BJ (cell line): ENCODE measurements around the gene PLCH2. TPM values are rescaled to one million over a fixed set of nuclear protein-coding genes. Genes with fewer than 3 reads are reported as not detected.
A peak's percentile ranks its signal among the peaks of the same experiment; 100 is the strongest.

Experiments
- CTCF ChIA-PET: fragments of 350-600 bp; formaldehyde crosslinking; extraction: SDS; loops from one replicate; lab custom pipeline; 2021; ENCODE audit warnings: antibody characterized with exemption, inconsistent platforms; lab: Yijun Ruan, JAX
- POLR2A ChIA-PET: fragments of 300-600 bp; sonication (Branson Sonifier 250); formaldehyde crosslinking; extraction: SDS; loops from one replicate; lab custom pipeline; 2021; ENCODE audit warnings: antibody characterized with exemption; lab: Charles Lee
- DNase-seq: peaks from one replicate; pipeline ENCODE4 v3.0.0-alpha.2; 2011; ENCODE audit warnings: low read depth
- H3K27me3 ChIP-seq: 2 replicates; pipeline ENCODE4 v1.6.0; 2011; ENCODE audit warnings: low read length; ENCODE audit not compliant: control insufficient read depth, insufficient read depth
- H3K36me3 ChIP-seq: 2 replicates; pipeline ENCODE4 v1.5.1; 2011; ENCODE audit warnings: low read length; ENCODE audit not compliant: control insufficient read depth, insufficient read depth
- H3K4me3 ChIP-seq: 2 replicates; pipeline ENCODE4 v1.5.1; 2011; ENCODE audit warnings: low read depth, mild to moderate bottlenecking, control low read depth, low read length
- polyA plus RNA-seq: library from polyadenylated mRNA; depleted of rRNA; stranded (reverse); fragments of >200 nt; gene quantifications from 2 replicates; pipeline ENCODE4 v1.2.3, GENCODE V29; 2011
- TF ChIP-seq, protein P1 (sequence below): IDR thresholded peaks from 2 replicates; pipeline ENCODE4 v1.5.1; 2011; ENCODE audit warnings: low read depth, mild to moderate bottlenecking, control low read depth, inconsistent platforms, low read length, moderate library complexity; ENCODE audit not compliant: insufficient read depth

The PLCH2 gene
- polyA plus RNA-seq, 1 experiment: 0.06 TPM

DNA sequence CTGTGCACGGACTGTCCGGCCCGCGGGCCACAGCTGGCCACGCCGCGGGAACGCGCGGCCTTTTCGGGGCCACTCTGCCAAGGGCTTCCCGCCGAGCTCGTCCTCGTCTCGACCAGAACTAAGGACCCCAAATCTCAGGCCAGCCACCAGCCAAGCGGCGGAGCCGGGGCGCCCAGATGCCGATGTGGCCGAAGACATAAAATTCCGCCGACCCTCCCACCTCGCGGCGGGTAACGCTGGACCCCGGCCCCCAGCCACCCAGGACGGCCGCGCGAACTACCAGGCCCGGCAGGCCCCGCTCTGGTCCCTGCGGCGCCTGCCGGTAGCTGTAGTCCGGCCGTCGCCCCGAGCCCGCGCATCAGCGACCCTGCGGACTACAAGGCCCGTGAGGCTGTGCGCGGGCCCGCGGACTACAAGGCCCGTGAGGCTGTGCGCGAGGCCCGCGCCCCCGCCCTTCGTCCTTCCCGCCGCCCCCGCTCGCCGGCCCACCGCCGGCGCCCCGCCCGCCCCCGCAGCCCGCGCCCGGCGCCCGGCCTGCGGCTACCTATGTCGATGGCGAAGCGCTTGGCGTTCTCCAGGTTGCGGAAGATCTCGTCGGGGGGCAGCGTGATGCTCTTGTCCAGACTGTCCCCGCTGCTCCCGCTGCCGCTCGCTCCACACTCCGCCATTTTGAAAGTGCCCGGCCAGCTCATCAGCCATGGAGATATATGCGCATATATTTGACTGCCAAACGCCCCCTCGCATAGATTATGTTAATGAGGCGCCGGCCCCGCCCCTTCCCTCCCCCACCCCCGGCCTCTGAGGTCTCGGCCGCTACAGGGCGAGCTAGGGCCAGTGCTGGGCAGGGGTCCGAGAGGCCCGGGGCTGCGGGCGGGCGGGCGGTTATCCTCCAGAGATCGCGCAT lies 50.1 kb downstream of the PLCH2 start, which contains the start of gene PANK4:
TSS of gene PANK4 (minus strand) at position 677 of the 904 bp plus-strand sequence. CDS start at position 668, 9 bp downstream.
- peak within 1 kb of the TSS; percentile 96 for H3K4me3 ChIP-seq
- H3K36me3 ChIP-seq: peaks cover 2% of the 10 kb centered on the region
- DNase-seq: no peak
- POLR2A ChIA-PET: interaction anchor here (0.6 to 0.9 kb wide), 3 partner anchors 15 to 60 kb away, joined by 4 to 6 read pairs (median 5); no protein-coding TSS in a partner anchor
- TF ChIP-seq, protein P1, sequence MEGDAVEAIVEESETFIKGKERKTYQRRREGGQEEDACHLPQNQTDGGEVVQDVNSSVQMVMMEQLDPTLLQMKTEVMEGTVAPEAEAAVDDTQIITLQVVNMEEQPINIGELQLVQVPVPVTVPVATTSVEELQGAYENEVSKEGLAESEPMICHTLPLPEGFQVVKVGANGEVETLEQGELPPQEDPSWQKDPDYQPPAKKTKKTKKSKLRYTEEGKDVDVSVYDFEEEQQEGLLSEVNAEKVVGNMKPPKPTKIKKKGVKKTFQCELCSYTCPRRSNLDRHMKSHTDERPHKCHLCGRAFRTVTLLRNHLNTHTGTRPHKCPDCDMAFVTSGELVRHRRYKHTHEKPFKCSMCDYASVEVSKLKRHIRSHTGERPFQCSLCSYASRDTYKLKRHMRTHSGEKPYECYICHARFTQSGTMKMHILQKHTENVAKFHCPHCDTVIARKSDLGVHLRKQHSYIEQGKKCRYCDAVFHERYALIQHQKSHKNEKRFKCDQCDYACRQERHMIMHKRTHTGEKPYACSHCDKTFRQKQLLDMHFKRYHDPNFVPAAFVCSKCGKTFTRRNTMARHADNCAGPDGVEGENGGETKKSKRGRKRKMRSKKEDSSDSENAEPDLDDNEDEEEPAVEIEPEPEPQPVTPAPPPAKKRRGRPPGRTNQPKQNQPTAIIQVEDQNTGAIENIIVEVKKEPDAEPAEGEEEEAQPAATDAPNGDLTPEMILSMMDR: peak; percentile 11; the same call in 1 of the 2 replicates
- CTCF ChIA-PET: interaction anchor here (1.1 to 1.8 kb wide), 3 partner anchors 21 to 331 kb away, joined by 3 to 6 read pairs (median 5); partner anchors contain the start of gene FAAP20
- H3K27me3 ChIP-seq: 0 out of 2 replicates have a peak, but pooled peaks cover 1% of the 10 kb centered on the region

DNA sequence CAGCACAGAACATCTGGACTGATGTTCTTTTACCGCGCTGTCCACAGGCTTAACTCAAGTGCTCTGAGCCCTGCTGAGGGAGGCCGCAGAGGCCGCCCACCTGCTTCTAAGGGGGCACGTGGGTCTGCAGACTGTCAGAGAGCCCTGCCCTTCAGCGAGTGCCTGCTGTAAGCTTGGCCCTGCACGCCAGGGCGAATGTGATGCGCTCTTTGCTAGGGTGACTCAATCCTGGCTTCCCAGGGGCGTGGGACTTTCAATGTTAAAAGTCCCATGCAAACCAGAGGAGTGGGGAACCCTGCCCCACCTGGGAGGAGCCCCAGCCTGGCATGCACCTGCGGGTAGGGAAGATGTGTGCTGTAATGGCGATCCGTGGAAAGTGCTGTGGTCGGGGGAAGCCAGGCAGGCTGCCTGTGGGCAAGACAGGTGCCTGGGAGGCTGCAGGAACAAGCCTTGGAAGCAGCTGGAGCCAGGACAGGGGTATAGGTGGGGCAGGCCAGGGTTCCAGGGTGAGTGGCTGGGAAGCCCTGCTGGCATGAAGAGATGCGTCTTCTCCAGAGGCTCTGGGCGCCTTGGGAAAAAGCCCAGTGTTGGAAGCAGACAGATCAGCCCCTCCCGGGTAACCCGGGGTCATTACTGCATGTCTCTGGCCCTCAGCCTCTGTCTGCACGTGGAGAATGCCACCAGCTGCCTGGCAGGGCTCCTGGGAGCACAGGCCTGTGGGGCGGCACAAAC lies 50.9 kb downstream of the PLCH2 start:
- no peak for DNase-seq
- TF ChIP-seq, protein P1: no peak
- CTCF ChIA-PET: interaction anchor here (1.1 to 1.8 kb wide), 2 partner anchors 20 to 30 kb away, joined by 3 to 6 read pairs; no protein-coding TSS in a partner anchor
- Histone ChIP-seq H3K27me3 (0 out of 2 replicates have a peak, but pooled peaks cover 3% of the 10 kb centered on the region), H3K4me3 (peak overlapping the region; percentile 96; the same call in 1 of the 2 replicates), H3K36me3 (no peaks in the 10 kb centered on the region)
- POLR2A ChIA-PET: interaction anchor here (0.9 kb wide), 1 partner anchor 19 kb away, joined by 6 read pairs; no protein-coding TSS in a partner anchor

DNA sequence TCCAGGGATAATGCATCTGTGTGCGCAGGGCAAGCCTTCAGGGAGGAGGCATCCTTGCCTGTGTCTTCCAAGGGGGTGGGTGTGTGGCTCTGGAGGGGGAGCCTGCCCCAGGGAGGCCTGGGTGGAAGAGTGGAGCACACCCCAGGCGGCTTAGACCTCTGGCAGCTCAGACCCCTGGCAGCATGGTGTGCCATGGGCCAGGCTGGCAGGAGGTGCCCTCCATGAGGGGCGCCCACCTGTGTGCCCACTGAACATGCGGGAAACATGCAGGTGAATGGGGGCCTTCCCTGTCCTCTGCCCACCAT lies 51.4 kb downstream of the PLCH2 start:
- ChIA-PET POLR2A (no interaction called here), CTCF (no interaction called here)
- DNase-seq: no peak
- TF ChIP-seq, protein P1: no peak
- Histone ChIP-seq H3K27me3 (0 out of 2 replicates have a peak, but pooled peaks cover 3% of the 10 kb centered on the region), H3K36me3 (no peaks in the 10 kb centered on the region), H3K4me3 (no peak overlapping the region)

DNA sequence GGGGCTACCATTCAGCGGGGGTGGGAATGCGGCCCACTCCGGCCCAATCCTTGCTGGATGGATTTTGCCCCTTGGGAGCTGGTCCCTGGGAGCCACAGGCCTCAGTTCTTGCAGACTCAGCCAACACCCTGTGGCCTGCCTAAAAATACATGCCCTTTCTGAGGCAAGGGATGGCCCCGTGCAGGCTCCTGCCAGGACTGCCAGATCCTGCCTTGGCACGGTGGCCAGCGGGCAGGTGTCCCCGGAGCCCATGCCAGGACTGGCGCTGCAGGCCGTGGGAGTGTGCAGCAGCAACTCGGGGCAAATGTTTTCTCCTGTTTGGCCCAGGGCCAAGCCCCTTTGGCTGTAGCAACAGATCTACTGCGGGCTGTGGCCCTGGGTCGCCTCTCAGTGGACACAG lies 51.9 kb downstream of the PLCH2 start:
- H3K27me3 ChIP-seq: 0 out of 2 replicates have a peak, but pooled peaks cover 3% of the 10 kb centered on the region
- POLR2A ChIA-PET: no interaction called here
- H3K4me3 ChIP-seq: no peak overlapping the region
- H3K36me3 ChIP-seq: no peaks in the 10 kb centered on the region
- TF ChIP-seq, protein P1: no peak
- DNase-seq: no peak
- CTCF ChIA-PET: no interaction called here

DNA sequence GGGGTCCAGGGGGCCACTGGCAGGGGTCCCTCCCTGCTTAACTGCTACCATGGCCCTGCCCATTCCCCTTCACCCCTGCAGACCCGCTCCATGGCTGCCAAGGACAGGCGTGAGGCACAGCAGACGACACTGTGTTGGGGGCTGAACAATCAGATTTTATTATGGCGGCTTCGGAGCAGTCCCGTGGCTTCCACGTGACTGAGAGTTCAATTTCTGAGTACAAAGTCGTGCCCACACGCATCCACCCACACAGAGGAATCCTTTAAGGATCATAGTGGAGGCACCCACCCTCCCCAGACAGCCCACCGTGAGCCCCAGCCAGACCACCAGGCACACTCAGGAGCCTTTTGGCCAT lies 52.5 kb downstream of the PLCH2 start:
- CTCF ChIA-PET: no interaction called here

More for the DNA sequence above, 52.5 kb downstream of the PLCH2 start:
- TF ChIP-seq, protein P1: no peak
- POLR2A ChIA-PET: no interaction called here
- no peak for DNase-seq
- Histone ChIP-seq H3K4me3 (no peak overlapping the region), H3K27me3 (0 out of 2 replicates have a peak, but pooled peaks cover 3% of the 10 kb centered on the region), H3K36me3 (no peaks in the 10 kb centered on the region)
